Measurements from ENCODE around the gene PRDM7. TPM values are rescaled to one million over a fixed set of nuclear protein-coding genes. Genes with fewer than 3 reads are reported as not detected.
"Not testable (repeated sequence)": the region's sequence is repeated elsewhere in the genome, so short reads cannot be mapped to it uniquely, and the experiment has no call there.

PRDM7 gene
- total and polyA plus RNA-seq, 5 experiments from 2014 or later, result not detected

- no peak for ATAC-seq
- H3K27me3 Mint-ChIP-seq, result peaks cover 0 to 4% (median 0%) of the 10 kb centered on the region in 5 donors
- peaks cover 4 to 22% (median 16%) of the 10 kb centered on the region in 4 donors for H3K4me1 Mint-ChIP-seq
- no peaks in the 10 kb centered on the region for H3K9me3 Mint-ChIP-seq
- no peak overlapping the region for H3K27ac Mint-ChIP-seq
- no peak for DNase-seq
- H3K36me3 Mint-ChIP-seq, result no peaks in the 10 kb centered on the region
- no peak overlapping the region for H3K4me3 Mint-ChIP-seq
- POLR2A ChIA-PET, result no interaction called here
Observed at GRCh38 chr16:90016339-90016950, 60.7 kb downstream of the PRDM7 start.

- no peak for ATAC-seq
- Mint-ChIP-seq H3K4me1 (peaks cover 4 to 18% (median 15%) of the 10 kb centered on the region in 4 donors), H3K9me3 (no peaks in the 10 kb centered on the region), H3K36me3 (no peaks in the 10 kb centered on the region), H3K4me3 (no peak overlapping the region), H3K27ac (no peak overlapping the region), H3K27me3 (peaks cover 0 to 4% (median 0%) of the 10 kb centered on the region in 5 donors)
- DNase-seq, result no peak
- POLR2A ChIA-PET, result no interaction called here
Observed at GRCh38 chr16:90015586-90016338, 61.4 kb downstream of the PRDM7 start.

- Mint-ChIP-seq H3K27ac (peak overlapping the region in 2 of 10 donors; percentile 73 to 75), H3K36me3 (no peaks in the 10 kb centered on the region), H3K4me1 (peaks cover 13 to 29% (median 23%) of the 10 kb centered on the region in 4 donors), H3K9me3 (no peaks in the 10 kb centered on the region), H3K27me3 (peaks cover 0 to 1% (median 0%) of the 10 kb centered on the region in 5 donors), H3K4me3 (peak overlapping the region in 1 of 10 donors; percentile 60)
- DNase-seq (no peak), ATAC-seq (no peak)
- POLR2A ChIA-PET, result no interaction called here
Observed at GRCh38 chr16:90012991-90013745, 64.0 kb downstream of the PRDM7 start.

GRCh38 chr16:90011908-90012501 lies 65.1 kb downstream of the PRDM7 start:
- POLR2A ChIA-PET, result no interaction called here
- H3K27me3 Mint-ChIP-seq, result peaks cover 0 to 1% (median 0%) of the 10 kb centered on the region in 5 donors
- no peaks in the 10 kb centered on the region for H3K36me3 Mint-ChIP-seq
- no peak for DNase-seq
- H3K9me3 Mint-ChIP-seq, result no peaks in the 10 kb centered on the region
- H3K4me3 Mint-ChIP-seq, result no peak overlapping the region
- no peak for ATAC-seq
- H3K4me1 Mint-ChIP-seq, result peaks cover 13 to 34% (median 26%) of the 10 kb centered on the region in 4 donors
- H3K27ac Mint-ChIP-seq, result no peak overlapping the region

GRCh38 chr16:90011508-90011819 lies 65.7 kb downstream of the PRDM7 start:
- ATAC-seq, result no peak
- Mint-ChIP-seq H3K9me3 (no peaks in the 10 kb centered on the region), H3K27ac (no peak overlapping the region), H3K36me3 (no peaks in the 10 kb centered on the region), H3K4me3 (no peak overlapping the region), H3K4me1 (peaks cover 13 to 34% (median 26%) of the 10 kb centered on the region in 4 donors), H3K27me3 (peaks cover 0 to 1% (median 0%) of the 10 kb centered on the region in 5 donors)
- POLR2A ChIA-PET, result no interaction called here
- no peak for DNase-seq

GRCh38 chr16:90010676-90011507 lies 66.2 kb downstream of the PRDM7 start:
- Mint-ChIP-seq H3K9me3 (no peaks in the 10 kb centered on the region), H3K27ac (no peak overlapping the region), H3K4me1 (peaks cover 13 to 34% (median 26%) of the 10 kb centered on the region in 4 donors), H3K4me3 (peak overlapping the region in 5 of 10 donors; percentile 14 to 88 (median 36)), H3K36me3 (no peaks in the 10 kb centered on the region), H3K27me3 (peaks cover 0 to 1% (median 0%) of the 10 kb centered on the region in 5 donors)
- DNase-seq (no peak), ATAC-seq (no peak)
- POLR2A ChIA-PET, result no interaction called here

- ATAC-seq (no peak), DNase-seq (no peak)
- peaks cover 14 to 34% (median 26%) of the 10 kb centered on the region in 4 donors for H3K4me1 Mint-ChIP-seq
- peak overlapping the region in 9 of 10 donors; percentile 31 to 91 (median 73) for H3K27ac Mint-ChIP-seq
- H3K36me3 Mint-ChIP-seq, result no peaks in the 10 kb centered on the region
- H3K4me3 Mint-ChIP-seq, result peak overlapping the region; percentile 78 to 91 (median 86)
- POLR2A ChIA-PET, result interaction anchor here (1.3 to 1.7 kb wide), 3 partner anchors 9 to 36 kb away, joined by 3 to 5 read pairs (median 4); partner anchors contain the start of gene DBNDD1
- no peaks in the 10 kb centered on the region for H3K9me3 Mint-ChIP-seq
- H3K27me3 Mint-ChIP-seq, result no peaks in the 10 kb centered on the region
Observed at GRCh38 chr16:90009172-90009899, 67.8 kb downstream of the PRDM7 start.

- Mint-ChIP-seq H3K4me1 (peaks cover 14 to 33% (median 26%) of the 10 kb centered on the region in 4 donors), H3K27ac (peak overlapping the region in 9 of 10 donors; percentile 31 to 91 (median 70)), H3K4me3 (peak overlapping the region; percentile 78 to 91 (median 86)), H3K27me3 (no peaks in the 10 kb centered on the region), H3K9me3 (no peaks in the 10 kb centered on the region), H3K36me3 (no peaks in the 10 kb centered on the region)
- POLR2A ChIA-PET, result interaction anchor here (1.3 to 1.7 kb wide), 3 partner anchors 9 to 36 kb away, joined by 3 to 5 read pairs (median 4); partner anchors contain the start of gene DBNDD1
- peak; percentile 99 to 100 for ATAC-seq
- peak; percentile 30 to 85 (median 70) for DNase-seq
Observed at GRCh38 chr16:90008708-90009145, 68.4 kb downstream of the PRDM7 start.

GRCh38 chr16:90007635-90008234 lies 69.4 kb downstream of the PRDM7 start:
- H3K27me3 Mint-ChIP-seq, POLR2A ChIA-PET, H3K36me3 Mint-ChIP-seq, H3K9me3 Mint-ChIP-seq, ATAC-seq: not testable (repeated sequence)
- Mint-ChIP-seq H3K4me3 (peak overlapping the region in 2 of 10 donors; percentile 18 to 25), H3K4me1 (peaks cover 14 to 27% (median 20%) of the 10 kb centered on the region in 4 donors), H3K27ac (peak overlapping the region in 2 of 10 donors; percentile 22 to 41)
- peak in 1 of 10 donors; percentile 12 for DNase-seq

GRCh38 chr16:90007015-90007414 lies 70.1 kb downstream of the PRDM7 start:
- Mint-ChIP-seq H3K27me3 (no peaks in the 10 kb centered on the region), H3K4me3 (peak overlapping the region in 1 of 10 donors; percentile 25), H3K27ac (no peak overlapping the region), H3K4me1 (peaks cover 14 to 27% (median 20%) of the 10 kb centered on the region in 4 donors), H3K9me3 (no peaks in the 10 kb centered on the region), H3K36me3 (no peaks in the 10 kb centered on the region)
- ATAC-seq (no peak), DNase-seq (no peak)
- POLR2A ChIA-PET, result interaction anchor here (0.5 kb wide), 1 partner anchor 18 kb away, joined by 3 read pairs; no protein-coding TSS in a partner anchor
